ENCODE data around the gene EDN1.

Gene EDN1

GRCh38 chr6:12339022-12339421 lies 48.9 kb downstream of the EDN1 start:
- TF ChIP-seq, protein P1, sequence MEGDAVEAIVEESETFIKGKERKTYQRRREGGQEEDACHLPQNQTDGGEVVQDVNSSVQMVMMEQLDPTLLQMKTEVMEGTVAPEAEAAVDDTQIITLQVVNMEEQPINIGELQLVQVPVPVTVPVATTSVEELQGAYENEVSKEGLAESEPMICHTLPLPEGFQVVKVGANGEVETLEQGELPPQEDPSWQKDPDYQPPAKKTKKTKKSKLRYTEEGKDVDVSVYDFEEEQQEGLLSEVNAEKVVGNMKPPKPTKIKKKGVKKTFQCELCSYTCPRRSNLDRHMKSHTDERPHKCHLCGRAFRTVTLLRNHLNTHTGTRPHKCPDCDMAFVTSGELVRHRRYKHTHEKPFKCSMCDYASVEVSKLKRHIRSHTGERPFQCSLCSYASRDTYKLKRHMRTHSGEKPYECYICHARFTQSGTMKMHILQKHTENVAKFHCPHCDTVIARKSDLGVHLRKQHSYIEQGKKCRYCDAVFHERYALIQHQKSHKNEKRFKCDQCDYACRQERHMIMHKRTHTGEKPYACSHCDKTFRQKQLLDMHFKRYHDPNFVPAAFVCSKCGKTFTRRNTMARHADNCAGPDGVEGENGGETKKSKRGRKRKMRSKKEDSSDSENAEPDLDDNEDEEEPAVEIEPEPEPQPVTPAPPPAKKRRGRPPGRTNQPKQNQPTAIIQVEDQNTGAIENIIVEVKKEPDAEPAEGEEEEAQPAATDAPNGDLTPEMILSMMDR (IDR thresholded peaks at IDR 0.05): no peak
- no peaks in the 10 kb centered on the region for H3K9me3 ChIP-seq
- H3K36me3 ChIP-seq: no peaks in the 10 kb centered on the region
- no peak overlapping the region for H3K4me3 ChIP-seq (ENCODE audit: low read depth in 1 of 2, low read length in 1 of 2)
- no peak overlapping the region for H3K27ac ChIP-seq
- H3K27me3 ChIP-seq: no peaks in the 10 kb centered on the region
- peaks cover 0 to 6% of the 10 kb centered on the region in 2 experiments for H3K4me1 ChIP-seq (ENCODE audit: control insufficient read depth in 1 of 2, insufficient read depth in 1 of 2, low read depth in 1 of 2, low read length in 1 of 2)

GRCh38 chr6:12339808-12340487 lies 49.8 kb downstream of the EDN1 start:
- Histone ChIP-seq H3K36me3 (no peaks in the 10 kb centered on the region), H3K4me1 (ENCODE audit: control insufficient read depth in 1 of 2, insufficient read depth in 1 of 2, low read depth in 1 of 2, low read length in 1 of 2) (peaks cover 0 to 6% of the 10 kb centered on the region in 2 experiments), H3K27me3 (no peaks in the 10 kb centered on the region), H3K27ac (no peak overlapping the region), H3K4me3 (ENCODE audit: low read depth in 1 of 2, low read length in 1 of 2) (no peak overlapping the region), H3K9me3 (no peaks in the 10 kb centered on the region)
- TF ChIP-seq, protein P1 (IDR thresholded peaks at IDR 0.05): no peak

GRCh38 chr6:12340488-12340818 lies 50.3 kb downstream of the EDN1 start:
- H3K27me3 ChIP-seq: no peaks in the 10 kb centered on the region
- peaks cover 0 to 6% of the 10 kb centered on the region in 2 experiments for H3K4me1 ChIP-seq (ENCODE audit: control insufficient read depth in 1 of 2, insufficient read depth in 1 of 2, low read depth in 1 of 2, low read length in 1 of 2)
- TF ChIP-seq, protein P1 (IDR thresholded peaks at IDR 0.05): no peak
- no peaks in the 10 kb centered on the region for H3K36me3 ChIP-seq
- no peaks in the 10 kb centered on the region for H3K9me3 ChIP-seq
- no peak overlapping the region for H3K27ac ChIP-seq
- H3K4me3 ChIP-seq (ENCODE audit: low read depth in 1 of 2, low read length in 1 of 2): no peak overlapping the region

- H3K4me3 ChIP-seq (ENCODE audit: low read depth in 1 of 2, low read length in 1 of 2): no peak overlapping the region
- H3K9me3 ChIP-seq: no peaks in the 10 kb centered on the region
- H3K27me3 ChIP-seq: no peaks in the 10 kb centered on the region
- H3K36me3 ChIP-seq: no peaks in the 10 kb centered on the region
- peaks cover 0 to 6% of the 10 kb centered on the region in 2 experiments for H3K4me1 ChIP-seq (ENCODE audit: control insufficient read depth in 1 of 2, insufficient read depth in 1 of 2, low read depth in 1 of 2, low read length in 1 of 2)
- no peak overlapping the region for H3K27ac ChIP-seq
- TF ChIP-seq, protein P1 (IDR thresholded peaks at IDR 0.05): no peak
These were observed 52.5 kb downstream of the EDN1 start for GRCh38 chr6:12342664-12343063.

- no peak overlapping the region for H3K27ac ChIP-seq
- TF ChIP-seq, protein P1 (IDR thresholded peaks at IDR 0.05): no peak
- no peak overlapping the region for H3K4me3 ChIP-seq (ENCODE audit: low read depth in 1 of 2, low read length in 1 of 2)
These were observed 52.9 kb downstream of the EDN1 start for GRCh38 chr6:12343122-12343439.

More at GRCh38 chr6:12343122-12343439, 52.9 kb downstream of the EDN1 start:
- Histone ChIP-seq H3K36me3 (no peaks in the 10 kb centered on the region), H3K27me3 (no peaks in the 10 kb centered on the region), H3K9me3 (no peaks in the 10 kb centered on the region), H3K4me1 (ENCODE audit: control insufficient read depth in 1 of 2, insufficient read depth in 1 of 2, low read depth in 1 of 2, low read length in 1 of 2) (peaks cover 0 to 6% of the 10 kb centered on the region in 2 experiments)

All from neutrophil (primary cell).